HepG2 (cell line): ENCODE results near the gene GNL3. TPM values are rescaled to one million over a fixed set of nuclear protein-coding genes. Genes with fewer than 3 reads are reported as not detected.
A peak's percentile ranks its signal among the peaks of the same experiment; 100 is the strongest.

ENCODE experiments used
- ELF1 ChIP-seq: sonication (generic); formaldehyde crosslinking; IDR thresholded peaks from 2 replicates; pipeline ENCODE4 v1.4.0; 2020; ENCODE audit warnings: missing genetic modification reagents
- KAT7 ChIP-seq: IDR thresholded peaks from 2 replicates; pipeline ENCODE4 v1.6.1; 2018; ENCODE audit warnings: borderline replicate concordance, missing compliant biosample characterization
- RFX3 ChIP-seq: IDR thresholded peaks from 2 replicates; pipeline ENCODE4 v1.6.1; 2016; ENCODE audit warnings: missing biosample characterization, missing genetic modification reagents
- ZNF263 ChIP-seq: sonication (generic); formaldehyde crosslinking; IDR thresholded peaks from 2 replicates; pipeline ENCODE4 v1.4.0; 2020; ENCODE audit warnings: missing genetic modification reagents
- ZNF3 ChIP-seq: IDR thresholded peaks from 2 replicates; pipeline ENCODE4 v1.7.0; 2017; ENCODE audit warnings: inconsistent platforms
- ZNF329 ChIP-seq: sonication (generic); formaldehyde crosslinking; IDR thresholded peaks from 2 replicates; pipeline ENCODE4 v1.9.0; 2021; ENCODE audit warnings: low read depth, mild to moderate bottlenecking, missing genetic modification reagents
- ZNF496 ChIP-seq: sonication (generic); formaldehyde crosslinking; IDR thresholded peaks from 2 replicates; pipeline ENCODE4 v1.8.1; 2023; ENCODE audit warnings: mild to moderate bottlenecking, moderate library complexity, missing genetic modification reagents; ENCODE audit not compliant: insufficient replicate concordance
- ZNF607 ChIP-seq: sonication (generic); formaldehyde crosslinking; IDR thresholded peaks from 2 replicates; pipeline ENCODE4 v1.5.1; 2020; ENCODE audit warnings: missing genetic modification reagents, mild to moderate bottlenecking, borderline replicate concordance
- ZNF709 ChIP-seq: sonication (generic); formaldehyde crosslinking; IDR thresholded peaks from 2 replicates; pipeline ENCODE4 v1.5.0; 2020; ENCODE audit warnings: mild to moderate bottlenecking, missing genetic modification reagents
- ZZZ3 ChIP-seq: sonication (generic); formaldehyde crosslinking; IDR thresholded peaks from 2 replicates; pipeline ENCODE4 v1.4.0; 2020; ENCODE audit warnings: missing genetic modification reagents, mild to moderate bottlenecking, borderline replicate concordance
- polyA plus RNA-seq, 8 experiments: library from polyadenylated mRNA; depleted of rRNA in 3 of 8; stranded (reverse) in 7 of 8; unstranded in 1 of 8; fragments of >200 nt; fragmentation: Illumina TruSeq in 4 of 8; extraction: Trizol in 4 of 8; gene quantifications; 2 replicates each; pipeline versions ENCODE4 v1.2.1 to v1.2.3, GENCODE V29; 2011 to 2016; ENCODE audit warnings: low read depth in 4 of 8, missing spikeins in 1 of 8, mixed read lengths in 1 of 8; ENCODE audit not compliant: insufficient read depth in 1 of 8
- total RNA-seq, 5 experiments: library from RNA; depleted of rRNA; stranded (reverse); fragments of >200 nt; fragmentation: Illumina TruSeq; extraction: Trizol; gene quantifications; 2 replicates each; pipeline ENCODE4 v1.2.3, GENCODE V29; 2016; ENCODE audit warnings: low read depth in 1 of 5
- TF ChIP-seq, protein P1 (sequence below): sonication (generic); formaldehyde crosslinking; IDR thresholded peaks from 2 replicates; pipeline ENCODE4 v1.8.0; 2022; ENCODE audit warnings: missing genetic modification reagents, mild to moderate bottlenecking, borderline replicate concordance
- TF ChIP-seq, protein P2 (sequence below), 2 experiments: sonication (generic) in 1 of 2; formaldehyde crosslinking in 1 of 2; IDR thresholded peaks; 2 replicates each; pipeline versions ENCODE4 v1.6.1 to v1.9.0; 2014 to 2022; ENCODE audit warnings: antibody characterized with exemption in 1 of 2, borderline replicate concordance in 1 of 2, inconsistent platforms in 1 of 2, low read depth in 1 of 2, missing genetic modification reagents in 1 of 2
- TF ChIP-seq, protein P3 (sequence below): sonication (generic); formaldehyde crosslinking; IDR thresholded peaks from 2 replicates; pipeline ENCODE4 v1.4.0; 2020; ENCODE audit warnings: missing genetic modification reagents
- TF ChIP-seq, protein P4 (sequence below): sonication (generic); formaldehyde crosslinking; IDR thresholded peaks from 2 replicates; pipeline ENCODE4 v1.8.0; 2022; ENCODE audit warnings: missing genetic modification reagents, mild to moderate bottlenecking, inconsistent platforms, borderline replicate concordance
- TF ChIP-seq, protein P5 (sequence below): sonication (generic); formaldehyde crosslinking; IDR thresholded peaks from 2 replicates; pipeline ENCODE4 v1.5.0; 2020; ENCODE audit warnings: missing genetic modification reagents

Gene GNL3
- total and polyA plus RNA-seq, 2 of the 13 experiments (the other 11 are each of a cell fraction or from before 2014, with no cell fraction given), result 129 to 257 TPM

DNA sequence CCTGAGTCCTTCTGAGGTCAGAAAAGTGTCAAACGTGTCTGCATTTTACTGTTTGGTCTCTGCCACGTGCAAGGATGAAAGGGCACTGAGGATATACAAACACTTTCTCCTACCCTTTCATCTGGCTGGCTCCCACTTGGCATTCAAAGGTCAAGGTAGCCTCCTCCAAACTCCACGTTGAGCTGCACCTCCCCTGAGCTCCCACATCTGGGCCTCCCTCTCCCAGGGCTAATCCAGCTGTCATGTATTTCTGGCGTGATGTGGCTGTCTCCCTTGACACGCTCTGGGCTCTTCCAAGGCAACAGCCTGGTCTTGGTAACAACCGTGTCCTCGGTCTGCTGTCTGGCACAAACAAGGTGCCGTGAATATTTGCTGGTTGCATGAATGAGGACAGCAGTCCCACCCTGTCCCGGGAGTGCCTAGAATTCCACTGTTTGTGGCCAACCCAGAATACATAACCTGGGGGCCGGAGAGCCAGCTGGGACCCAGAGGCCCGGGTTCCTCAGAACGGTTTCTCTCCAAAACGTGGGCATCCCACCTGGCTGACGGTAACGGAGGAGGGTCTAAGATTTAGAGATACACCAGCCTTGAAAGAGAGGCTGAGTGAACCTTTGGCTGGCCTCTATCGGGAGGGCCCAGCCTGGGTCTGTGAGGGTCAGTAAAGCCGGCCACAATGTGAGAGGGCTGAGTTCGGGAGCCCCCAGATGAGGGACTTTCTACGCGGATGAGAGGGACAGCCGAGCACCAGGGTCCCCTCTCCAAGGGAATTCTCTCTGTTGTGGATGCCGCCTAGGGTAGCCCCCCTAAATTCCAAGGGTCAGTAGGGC, 19.0 kb downstream of the GNL3 start (continued):
- TF ChIP-seq, protein P1, sequence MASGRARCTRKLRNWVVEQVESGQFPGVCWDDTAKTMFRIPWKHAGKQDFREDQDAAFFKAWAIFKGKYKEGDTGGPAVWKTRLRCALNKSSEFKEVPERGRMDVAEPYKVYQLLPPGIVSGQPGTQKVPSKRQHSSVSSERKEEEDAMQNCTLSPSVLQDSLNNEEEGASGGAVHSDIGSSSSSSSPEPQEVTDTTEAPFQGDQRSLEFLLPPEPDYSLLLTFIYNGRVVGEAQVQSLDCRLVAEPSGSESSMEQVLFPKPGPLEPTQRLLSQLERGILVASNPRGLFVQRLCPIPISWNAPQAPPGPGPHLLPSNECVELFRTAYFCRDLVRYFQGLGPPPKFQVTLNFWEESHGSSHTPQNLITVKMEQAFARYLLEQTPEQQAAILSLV (CRISPR knock-in tag), result no peak
- TF ChIP-seq, protein P2, sequence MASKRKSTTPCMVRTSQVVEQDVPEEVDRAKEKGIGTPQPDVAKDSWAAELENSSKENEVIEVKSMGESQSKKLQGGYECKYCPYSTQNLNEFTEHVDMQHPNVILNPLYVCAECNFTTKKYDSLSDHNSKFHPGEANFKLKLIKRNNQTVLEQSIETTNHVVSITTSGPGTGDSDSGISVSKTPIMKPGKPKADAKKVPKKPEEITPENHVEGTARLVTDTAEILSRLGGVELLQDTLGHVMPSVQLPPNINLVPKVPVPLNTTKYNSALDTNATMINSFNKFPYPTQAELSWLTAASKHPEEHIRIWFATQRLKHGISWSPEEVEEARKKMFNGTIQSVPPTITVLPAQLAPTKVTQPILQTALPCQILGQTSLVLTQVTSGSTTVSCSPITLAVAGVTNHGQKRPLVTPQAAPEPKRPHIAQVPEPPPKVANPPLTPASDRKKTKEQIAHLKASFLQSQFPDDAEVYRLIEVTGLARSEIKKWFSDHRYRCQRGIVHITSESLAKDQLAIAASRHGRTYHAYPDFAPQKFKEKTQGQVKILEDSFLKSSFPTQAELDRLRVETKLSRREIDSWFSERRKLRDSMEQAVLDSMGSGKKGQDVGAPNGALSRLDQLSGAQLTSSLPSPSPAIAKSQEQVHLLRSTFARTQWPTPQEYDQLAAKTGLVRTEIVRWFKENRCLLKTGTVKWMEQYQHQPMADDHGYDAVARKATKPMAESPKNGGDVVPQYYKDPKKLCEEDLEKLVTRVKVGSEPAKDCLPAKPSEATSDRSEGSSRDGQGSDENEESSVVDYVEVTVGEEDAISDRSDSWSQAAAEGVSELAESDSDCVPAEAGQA (IDR thresholded peaks at IDR 0.05; ENCODE audit: low read depth), result peak; percentile 20; the same call in 1 of the 2 replicates
- TF ChIP-seq, protein P2 (CRISPR knock-in tag; IDR thresholded peaks at IDR 0.05; ENCODE audit: borderline replicate concordance), result no peak
- TF ChIP-seq, protein P3, sequence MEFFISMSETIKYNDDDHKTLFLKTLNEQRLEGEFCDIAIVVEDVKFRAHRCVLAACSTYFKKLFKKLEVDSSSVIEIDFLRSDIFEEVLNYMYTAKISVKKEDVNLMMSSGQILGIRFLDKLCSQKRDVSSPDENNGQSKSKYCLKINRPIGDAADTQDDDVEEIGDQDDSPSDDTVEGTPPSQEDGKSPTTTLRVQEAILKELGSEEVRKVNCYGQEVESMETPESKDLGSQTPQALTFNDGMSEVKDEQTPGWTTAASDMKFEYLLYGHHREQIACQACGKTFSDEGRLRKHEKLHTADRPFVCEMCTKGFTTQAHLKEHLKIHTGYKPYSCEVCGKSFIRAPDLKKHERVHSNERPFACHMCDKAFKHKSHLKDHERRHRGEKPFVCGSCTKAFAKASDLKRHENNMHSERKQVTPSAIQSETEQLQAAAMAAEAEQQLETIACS (CRISPR knock-in tag), result 0 out of 2 replicates have a peak, but pooled peaks have one; percentile 41
- no peak; the same call in 1 of the 2 replicates for TF ChIP-seq ELF1
- TF ChIP-seq RFX3 (CRISPR knock-in tag), result no peak
- TF ChIP-seq ZNF607 (CRISPR knock-in tag), result peak; percentile 33; the same call in 1 of the 2 replicates
- TF ChIP-seq ZNF263, result no peak
- no peak for TF ChIP-seq ZNF496 (CRISPR knock-in tag)
- no peak for TF ChIP-seq KAT7 (CRISPR knock-in tag)
- TF ChIP-seq ZNF709 (CRISPR knock-in tag), result no peak
- TF ChIP-seq, protein P4, sequence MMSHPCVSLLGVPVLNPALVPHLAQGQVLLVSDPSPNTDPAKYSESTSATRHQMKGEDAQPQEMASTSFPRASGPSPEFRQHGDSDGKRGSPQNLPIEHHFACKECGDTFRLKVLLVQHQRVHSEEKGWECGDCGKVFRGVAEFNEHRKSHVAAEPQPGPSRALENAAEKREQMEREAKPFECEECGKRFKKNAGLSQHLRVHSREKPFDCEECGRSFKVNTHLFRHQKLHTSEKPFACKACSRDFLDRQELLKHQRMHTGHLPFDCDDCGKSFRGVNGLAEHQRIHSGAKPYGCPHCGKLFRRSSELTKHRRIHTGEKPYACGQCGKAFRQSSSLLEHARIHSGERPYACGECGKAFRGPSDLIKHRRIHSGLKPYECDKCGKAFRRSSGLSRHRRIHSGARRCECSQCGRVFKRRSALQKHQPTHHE (CRISPR knock-in tag), result peak; percentile 50; the same call in 1 of the 2 replicates
- peak; percentile 53; the same call in 1 of the 2 replicates for TF ChIP-seq ZZZ3
- no peak for TF ChIP-seq ZNF329 (CRISPR knock-in tag)
- TF ChIP-seq ZNF3, result no peak
- TF ChIP-seq, protein P5, sequence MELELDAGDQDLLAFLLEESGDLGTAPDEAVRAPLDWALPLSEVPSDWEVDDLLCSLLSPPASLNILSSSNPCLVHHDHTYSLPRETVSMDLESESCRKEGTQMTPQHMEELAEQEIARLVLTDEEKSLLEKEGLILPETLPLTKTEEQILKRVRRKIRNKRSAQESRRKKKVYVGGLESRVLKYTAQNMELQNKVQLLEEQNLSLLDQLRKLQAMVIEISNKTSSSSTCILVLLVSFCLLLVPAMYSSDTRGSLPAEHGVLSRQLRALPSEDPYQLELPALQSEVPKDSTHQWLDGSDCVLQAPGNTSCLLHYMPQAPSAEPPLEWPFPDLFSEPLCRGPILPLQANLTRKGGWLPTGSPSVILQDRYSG (CRISPR knock-in tag), result no peak
